HG02642 (cell line): ENCODE data around the gene TMEM108.

Experiments used
- ATAC-seq: cut with Tn5 transposase; IDR thresholded peaks from one replicate; pipeline ENCODE4 v1.9.1; 2021; ENCODE audit warnings: mild to moderate bottlenecking; ENCODE audit not compliant: unreplicated experiment, poor library complexity

Gene TMEM108

GRCh38 chr3:133300102-133300501, 261.9 kb downstream of the TMEM108 start:
- ATAC-seq = no peak

- ATAC-seq = no peak
These were observed 263.0 kb downstream of the TMEM108 start for GRCh38 chr3:133301194-133301593.

GRCh38 chr3:133301731-133302130, 263.5 kb downstream of the TMEM108 start:
- no peak for ATAC-seq

GRCh38 chr3:133303430-133303829, 265.2 kb downstream of the TMEM108 start:
- ATAC-seq = no peak

- ATAC-seq = no peak
These were observed 279.7 kb downstream of the TMEM108 start for GRCh38 chr3:133317866-133318265.

GRCh38 chr3:133328373-133328772, 290.2 kb downstream of the TMEM108 start:
- no peak for ATAC-seq

- no peak for ATAC-seq
These were observed 291.4 kb downstream of the TMEM108 start for GRCh38 chr3:133329626-133330025.

- no peak for ATAC-seq
These were observed 291.9 kb downstream of the TMEM108 start for GRCh38 chr3:133330065-133330464.

- ATAC-seq = no peak
These were observed 292.3 kb downstream of the TMEM108 start for GRCh38 chr3:133330522-133330921.

GRCh38 chr3:133354721-133355120, 316.5 kb downstream of the TMEM108 start:
- no peak for ATAC-seq

- no peak for ATAC-seq
These were observed 322.3 kb downstream of the TMEM108 start for GRCh38 chr3:133360476-133360875.

- no peak for ATAC-seq
These were observed 322.8 kb downstream of the TMEM108 start for GRCh38 chr3:133361011-133361410.

GRCh38 chr3:133361435-133361834, 323.2 kb downstream of the TMEM108 start:
- no peak for ATAC-seq

- ATAC-seq = no peak
These were observed 324.3 kb downstream of the TMEM108 start for GRCh38 chr3:133362539-133362938.

GRCh38 chr3:133364704-133365103, 326.5 kb downstream of the TMEM108 start:
- no peak for ATAC-seq

- ATAC-seq = no peak
These were observed 328.7 kb downstream of the TMEM108 start for GRCh38 chr3:133366921-133367320.

- no peak for ATAC-seq
These were observed 329.2 kb downstream of the TMEM108 start for GRCh38 chr3:133367403-133367802.

GRCh38 chr3:133367956-133368355, 329.8 kb downstream of the TMEM108 start:
- no peak for ATAC-seq

- no peak for ATAC-seq
These were observed 330.3 kb downstream of the TMEM108 start for GRCh38 chr3:133368371-133369067.

- no peak for ATAC-seq
These were observed 330.9 kb downstream of the TMEM108 start for GRCh38 chr3:133369068-133369440.

- ATAC-seq = no peak
These were observed 333.0 kb downstream of the TMEM108 start for GRCh38 chr3:133371181-133371580.

- no peak for ATAC-seq
These were observed 333.5 kb downstream of the TMEM108 start for GRCh38 chr3:133371676-133372075.
